Activated CD4-positive, alpha-beta T cell treated with anti-CD3 and anti-CD28 coated beads for 24 hours (primary cell): ENCODE measurements around the gene SKAP1.
"Not testable (repeated sequence)": the region's sequence is repeated elsewhere in the genome, so short reads cannot be mapped to it uniquely, and the experiment has no call there.

Experiments
- DNase-seq, 2 donors: peaks; one replicate each; pipeline ENCODE4 v3.0.0-alpha.2; 2020; ENCODE audit warnings: low read depth in 2 of 2

The SKAP1 gene

DNA sequence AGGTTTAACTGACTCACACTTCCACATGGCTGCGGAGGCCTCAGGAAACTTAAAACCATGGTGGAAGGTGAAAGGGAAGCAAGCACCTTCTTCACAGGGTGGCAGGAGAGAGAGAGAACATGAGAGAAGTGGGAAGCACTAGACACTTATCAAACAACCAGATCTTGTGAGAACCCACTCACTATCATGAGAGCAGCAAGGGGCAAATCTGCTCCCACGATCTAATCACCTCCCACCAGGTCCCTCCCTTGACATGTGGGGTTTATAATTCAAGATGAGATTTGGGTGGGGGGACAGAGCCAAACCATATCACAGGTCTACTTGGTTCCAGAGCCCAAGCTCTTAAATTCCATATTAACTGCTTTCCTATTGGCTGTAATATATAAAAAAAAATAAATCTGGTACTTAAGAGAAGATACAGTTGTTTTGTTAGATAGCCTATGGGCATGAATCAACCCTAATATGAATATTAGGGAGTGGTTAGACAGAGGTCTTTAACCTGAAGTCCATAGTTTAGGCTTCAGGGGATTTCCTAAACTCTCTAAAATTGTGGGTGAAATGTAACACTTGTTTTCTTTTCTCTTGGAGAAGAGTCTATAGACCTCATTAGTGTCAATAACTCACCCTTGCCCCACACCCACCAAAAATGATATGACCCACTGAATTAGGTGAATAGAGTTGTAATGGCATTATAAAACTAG, 56.7 kb downstream of the SKAP1 start:
- no peak for DNase-seq

GRCh38 chr17:48368967-48369366, 61.0 kb downstream of the SKAP1 start:
- DNase-seq: not testable (repeated sequence)

DNA sequence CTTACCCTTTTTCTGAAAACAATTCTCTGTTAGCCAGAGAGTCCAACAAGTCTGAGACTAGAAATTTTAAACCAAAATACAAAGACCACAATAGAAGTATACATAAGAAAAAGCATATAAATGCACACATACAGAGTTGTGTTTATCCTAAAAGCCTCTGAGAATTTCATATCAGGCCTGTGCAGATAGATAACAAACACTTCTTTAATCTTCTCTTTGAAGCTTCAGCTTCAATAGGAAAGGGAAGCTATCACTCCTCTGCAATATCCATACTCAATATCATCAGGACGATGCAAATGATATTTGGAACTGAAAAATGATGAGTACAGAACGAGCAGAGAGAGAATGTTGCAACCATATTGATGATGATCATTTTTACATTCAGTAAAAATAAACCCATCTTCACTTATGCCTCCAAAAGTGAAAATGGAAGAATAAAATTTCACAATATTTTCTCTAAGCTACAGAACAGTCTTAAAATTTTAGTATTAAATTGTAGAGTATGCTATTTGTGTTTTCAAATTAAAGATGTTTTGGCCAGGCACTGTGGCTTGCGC, 61.6 kb downstream of the SKAP1 start:
- no peak for DNase-seq

DNA sequence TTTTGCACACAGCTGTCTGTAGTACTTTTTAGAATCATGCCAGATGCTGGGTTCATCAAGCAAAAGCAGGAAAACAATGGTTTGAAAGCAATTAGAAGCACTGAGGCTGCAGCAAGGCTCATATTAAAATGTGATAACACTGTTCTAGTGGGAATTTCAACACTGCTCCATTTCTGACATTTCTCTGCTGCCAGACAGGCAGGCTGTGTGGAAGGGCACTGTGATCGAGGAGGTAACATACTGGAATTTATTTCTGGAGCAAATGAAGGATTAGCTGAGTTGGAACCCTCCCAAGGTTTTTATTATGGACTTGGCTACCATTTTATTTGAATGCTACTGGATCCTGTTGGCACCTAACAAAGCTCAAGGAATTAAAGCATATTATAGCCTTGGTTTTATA, 66.9 kb downstream of the SKAP1 start:
- no peak for DNase-seq

- not testable (repeated sequence) for DNase-seq
Measured at GRCh38 chr17:48360861-48361633, 69.0 kb downstream of the SKAP1 start.

DNA sequence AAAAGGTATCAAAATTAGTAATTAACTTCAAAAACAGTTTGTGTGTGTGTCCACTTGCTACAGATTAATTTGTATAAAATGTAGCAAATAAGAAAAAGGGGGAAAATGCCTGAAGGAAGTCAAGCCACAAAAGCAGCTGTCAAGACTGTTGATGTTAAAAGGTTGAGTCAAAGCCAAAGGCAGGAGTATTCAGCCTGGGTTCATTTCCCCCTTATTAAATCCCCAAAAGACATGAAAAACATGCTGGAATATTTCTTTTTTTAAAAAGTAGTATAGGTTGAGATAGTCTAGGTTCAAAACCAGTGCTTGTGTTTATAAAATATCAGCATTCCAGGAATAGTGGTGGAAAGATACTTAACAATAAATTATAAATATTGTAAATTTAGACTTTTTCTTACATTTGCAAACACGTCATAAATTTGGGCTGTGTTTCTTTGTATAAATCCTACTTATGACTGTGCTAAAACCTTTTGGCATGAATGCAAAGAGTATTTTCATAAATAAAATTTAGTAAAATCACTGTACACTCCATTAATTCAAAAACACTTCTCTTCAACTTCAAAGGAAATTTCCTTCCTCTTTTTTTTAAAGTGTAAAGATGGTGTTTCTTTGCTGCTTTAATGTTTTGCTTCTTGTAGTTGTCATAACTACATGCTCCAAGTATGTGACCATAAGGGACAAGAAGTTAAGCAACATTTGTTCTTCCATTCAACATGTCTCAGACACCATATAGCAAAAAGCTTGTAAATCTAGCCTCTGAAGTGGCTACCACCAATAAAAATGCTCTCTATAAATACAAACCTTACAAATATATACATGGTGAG, 72.0 kb downstream of the SKAP1 start:
- DNase-seq: no peak

DNA sequence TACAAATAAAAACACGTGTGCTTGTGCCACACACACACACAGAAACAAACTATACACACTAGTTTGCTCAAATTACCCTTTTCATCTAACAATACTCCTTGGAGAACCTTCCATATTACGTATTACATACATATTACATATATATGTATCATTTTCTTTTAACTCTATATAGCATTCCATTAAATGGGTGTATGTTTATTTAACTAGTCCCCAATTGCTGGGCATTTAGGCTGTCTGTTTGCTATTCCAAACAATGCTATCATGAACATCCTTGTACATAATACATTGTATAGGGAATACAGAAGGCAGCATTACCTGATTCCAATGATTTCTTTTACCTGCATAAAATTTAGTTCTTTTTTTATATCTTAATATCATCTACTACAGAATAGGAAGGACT, 73.1 kb downstream of the SKAP1 start:
- DNase-seq: no peak

- DNase-seq: no peak
Measured at GRCh38 chr17:48352630-48353029, 77.4 kb downstream of the SKAP1 start.

- no peak for DNase-seq
Measured at GRCh38 chr17:48351911-48352332, 78.1 kb downstream of the SKAP1 start.

GRCh38 chr17:48348352-48348751, 81.7 kb downstream of the SKAP1 start:
- no peak for DNase-seq

DNA sequence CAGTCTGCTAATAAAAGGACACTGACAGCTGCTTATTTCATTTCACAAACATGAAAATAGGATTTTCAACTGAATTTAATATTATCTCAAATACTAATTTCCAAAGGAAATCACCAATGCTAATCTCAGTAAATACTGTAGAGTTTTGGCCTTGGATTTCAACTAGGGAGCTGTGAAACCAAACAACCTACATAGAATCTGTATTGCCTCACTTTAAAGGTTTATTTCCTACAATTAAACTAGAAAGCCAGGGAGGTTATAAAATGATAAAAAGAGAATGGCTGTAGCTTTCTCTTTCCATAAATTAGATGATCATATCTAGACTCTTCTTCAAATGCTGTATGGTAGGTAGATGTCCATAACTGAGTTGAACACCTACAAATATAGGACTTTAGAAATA, 82.8 kb downstream of the SKAP1 start:
- DNase-seq: no peak

DNA sequence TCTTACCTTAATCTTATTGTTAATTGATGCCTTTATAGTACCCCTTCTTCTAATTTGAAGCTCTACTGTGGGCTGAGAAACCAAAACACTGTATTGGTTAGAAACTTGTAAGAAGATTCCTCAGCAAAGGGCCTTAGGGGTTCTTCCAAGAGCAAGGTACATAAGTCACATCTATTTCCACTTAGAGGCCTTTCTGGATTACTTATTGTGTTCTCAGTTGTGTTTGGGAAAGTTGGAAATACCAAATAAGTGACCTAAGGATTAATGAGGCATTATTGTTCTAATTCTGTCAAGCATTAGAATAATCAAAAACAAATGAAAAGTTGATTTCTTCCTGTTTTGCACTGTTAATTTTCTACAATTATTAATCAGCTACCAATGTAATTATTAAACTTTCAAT, 85.8 kb downstream of the SKAP1 start:
- no peak for DNase-seq

DNA sequence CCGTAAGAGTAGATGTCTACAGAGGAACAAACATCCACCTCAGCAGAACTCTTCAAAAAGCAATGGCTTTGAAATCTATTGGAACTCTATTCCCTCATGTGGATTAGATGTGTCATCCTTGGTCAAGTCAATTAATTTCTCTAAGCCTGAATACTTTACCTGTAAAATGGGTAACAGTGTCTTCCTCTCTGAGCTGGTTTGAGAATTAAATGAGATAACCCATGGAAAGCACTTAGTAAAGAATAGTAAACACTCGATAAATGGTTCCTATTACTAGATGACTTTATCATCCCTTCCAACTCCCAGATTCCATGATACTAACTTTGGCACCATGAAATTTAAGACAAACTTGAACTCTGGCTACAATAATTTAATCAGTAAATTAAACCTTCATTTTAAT, 89.1 kb downstream of the SKAP1 start:
- no peak for DNase-seq

DNA sequence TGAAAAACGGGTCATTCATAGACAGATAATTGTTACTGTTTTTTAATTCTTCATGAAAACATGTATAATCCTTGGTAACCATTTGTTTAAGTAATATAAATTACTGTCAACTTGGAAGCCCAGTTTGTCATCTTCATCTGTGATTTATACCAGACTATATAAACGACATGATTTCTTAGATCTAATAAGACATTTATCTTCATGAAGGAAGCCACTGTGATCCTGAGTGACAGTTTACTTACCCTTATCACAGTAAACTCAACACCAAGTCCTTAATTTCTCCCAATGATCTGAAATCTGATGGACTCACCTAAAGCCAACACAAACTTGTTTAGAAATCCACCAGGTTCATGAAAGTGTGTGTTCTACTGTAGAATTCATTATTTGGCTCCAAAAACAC, 91.3 kb downstream of the SKAP1 start:
- DNase-seq: no peak

DNA sequence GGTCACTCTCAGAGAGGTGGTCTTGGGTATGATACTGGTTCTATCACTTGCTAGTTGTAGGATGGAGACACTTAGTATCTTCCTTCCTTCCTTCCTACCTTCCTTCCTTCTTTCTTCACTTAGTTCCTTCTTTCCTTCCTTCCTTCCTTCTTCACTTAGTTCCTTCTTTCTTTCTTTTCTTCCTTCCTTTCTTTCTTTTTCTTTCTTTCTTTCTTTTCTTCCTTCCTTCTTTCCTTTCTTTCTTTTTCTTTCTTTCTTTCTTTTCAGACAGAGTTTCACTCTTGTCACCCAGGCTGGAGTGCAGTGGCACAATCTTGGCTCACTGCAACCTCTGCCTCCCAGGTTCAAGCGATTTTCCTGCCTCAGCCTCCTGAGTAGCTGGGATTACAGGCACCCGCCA, 92.1 kb downstream of the SKAP1 start:
- not testable (repeated sequence) for DNase-seq

DNA sequence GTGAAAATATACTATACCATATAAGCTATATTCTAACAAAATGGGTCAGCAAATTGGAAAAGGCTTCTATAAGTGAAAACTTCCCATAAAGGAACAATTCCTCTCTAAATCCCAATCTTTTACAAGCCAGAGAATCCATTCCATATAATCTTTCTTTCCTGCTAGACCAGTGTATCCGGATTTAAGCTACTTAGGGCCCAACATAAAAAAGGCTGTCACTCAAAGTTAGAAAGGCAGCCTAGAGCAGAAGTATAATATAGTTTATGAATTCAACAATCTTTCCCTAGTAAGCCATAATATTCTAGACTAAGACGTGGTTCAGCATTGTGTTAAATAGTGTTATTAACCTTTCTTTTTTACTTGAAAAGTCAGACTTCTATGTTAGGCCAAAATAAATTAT, 93.0 kb downstream of the SKAP1 start:
- no peak for DNase-seq

GRCh38 chr17:48335858-48336500, 94.0 kb downstream of the SKAP1 start:
- no peak for DNase-seq

DNA sequence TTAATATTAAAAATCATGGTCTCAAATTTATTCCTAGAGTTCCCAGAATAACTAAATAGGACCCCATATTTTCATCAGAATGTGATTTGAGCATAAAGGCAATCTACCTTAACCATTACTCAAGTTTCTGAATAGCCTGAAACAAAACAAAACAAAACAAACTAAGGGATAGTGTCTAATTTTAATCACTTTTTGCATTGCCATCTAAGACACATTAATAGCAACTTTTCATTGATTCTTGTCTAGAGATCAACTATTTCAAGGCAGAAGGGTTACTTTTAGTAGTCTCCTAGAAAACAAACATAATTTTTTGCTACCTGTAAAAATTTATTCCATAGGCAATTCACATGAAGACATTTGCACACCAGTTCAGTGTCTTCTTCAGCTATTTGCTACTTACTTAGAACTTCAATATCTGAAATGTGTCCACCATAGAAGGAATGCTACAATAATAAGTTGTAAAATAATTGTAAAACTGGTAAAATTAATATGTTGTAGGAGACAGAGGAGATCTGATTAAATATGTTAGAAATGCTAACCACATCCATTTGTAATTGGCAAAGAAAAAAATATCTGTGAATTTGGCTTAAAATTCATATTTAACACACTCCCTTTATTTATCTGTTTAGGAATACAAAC, 94.7 kb downstream of the SKAP1 start:
- DNase-seq: no peak

GRCh38 chr17:48333034-48333530, 96.9 kb downstream of the SKAP1 start:
- no peak for DNase-seq

DNA sequence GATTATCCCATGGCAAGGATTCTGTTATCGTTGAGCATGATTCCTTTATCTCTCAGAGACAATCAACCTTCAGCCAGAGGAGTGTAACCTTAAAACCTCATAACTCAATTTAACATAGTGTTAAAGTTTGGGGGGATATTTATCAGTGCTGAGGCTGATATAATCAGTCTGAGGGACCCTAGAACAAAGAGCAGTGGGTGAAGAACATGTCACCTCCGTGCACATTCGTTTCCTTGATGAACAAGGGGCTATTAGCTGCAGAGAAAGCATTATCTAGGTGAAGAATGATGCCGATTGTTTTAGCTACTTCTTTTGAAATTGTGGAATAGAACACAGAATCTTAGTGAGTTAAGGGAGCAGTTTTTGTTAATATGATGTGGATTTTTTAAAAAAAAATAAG, 99.1 kb downstream of the SKAP1 start:
- DNase-seq: no peak

DNA sequence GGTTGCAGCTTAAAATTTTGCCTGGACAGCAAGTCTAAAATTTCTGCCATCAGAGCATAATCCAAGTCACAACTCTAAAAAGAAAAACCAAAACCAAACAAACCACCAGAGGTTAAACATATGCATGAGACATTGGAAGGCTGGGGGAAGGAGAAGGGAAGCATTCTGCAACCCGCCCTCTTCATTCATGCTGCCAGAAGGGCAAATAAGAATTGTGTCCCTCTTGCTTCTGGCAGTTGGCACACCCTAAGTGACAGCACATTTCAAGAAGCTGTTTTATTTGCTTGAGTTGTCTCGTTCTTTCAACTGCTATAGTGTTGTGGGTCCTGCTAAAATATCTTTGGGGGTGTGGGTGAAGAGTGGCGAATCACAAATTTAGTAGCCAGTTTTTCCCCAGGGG, 99.6 kb downstream of the SKAP1 start:
- DNase-seq: no peak
